HG03575 (cell line): ENCODE data around the gene SATL1.
"Not testable (repeated sequence)": the region's sequence is repeated elsewhere in the genome, so short reads cannot be mapped to it uniquely, and the experiment has no call there.

ENCODE experiments used
- ATAC-seq: cut with Tn5 transposase; IDR thresholded peaks from one replicate; pipeline ENCODE4 v1.9.1; 2021; ENCODE audit not compliant: unreplicated experiment, insufficient number of reproducible peaks, low FRiP score; ENCODE audit errors: extremely low read depth

Gene SATL1

GRCh38 chrX:85243761-85244449 lies at the start of gene SATL1, which contains the start of gene ZNF711:
Gene SATL1, minus strand, starts transcription at chrX:85243779. Its CDS starts 134,811 bp downstream, at chrX:85108968.
Gene ZNF711, plus strand, starts transcription at chrX:85243991. Its CDS starts 3,582 bp downstream, at chrX:85247573.
- no peak for ATAC-seq

- no peak for ATAC-seq
Measured at GRCh38 chrX:85288992-85289723, 45.6 kb upstream of the SATL1 start.

- ATAC-seq, result not testable (repeated sequence)
Measured at GRCh38 chrX:85285286-85285685, 41.7 kb upstream of the SATL1 start.

GRCh38 chrX:85244450-85245211 lies 1.1 kb upstream of the SATL1 start:
- no peak for ATAC-seq

- no peak for ATAC-seq
Measured at GRCh38 chrX:85243155-85243554, 424 bp downstream of the SATL1 start.

- no peak for ATAC-seq
Measured at GRCh38 chrX:85223359-85223758, 20.2 kb downstream of the SATL1 start.

GRCh38 chrX:85221361-85221760 lies 22.2 kb downstream of the SATL1 start:
- no peak for ATAC-seq

GRCh38 chrX:85215946-85216345 lies 27.6 kb downstream of the SATL1 start:
- ATAC-seq, result no peak

- ATAC-seq, result no peak
Measured at GRCh38 chrX:85213792-85214530, 29.6 kb downstream of the SATL1 start.

GRCh38 chrX:85203461-85203970 lies 40.1 kb downstream of the SATL1 start:
- ATAC-seq, result no peak

- ATAC-seq, result no peak
Measured at GRCh38 chrX:85196319-85196718, 47.3 kb downstream of the SATL1 start.

- ATAC-seq, result no peak
Measured at GRCh38 chrX:85159644-85160043, 83.9 kb downstream of the SATL1 start.

- ATAC-seq, result no peak
Measured at GRCh38 chrX:85140964-85141363, 102.6 kb downstream of the SATL1 start.

GRCh38 chrX:85139422-85139821 lies 104.2 kb downstream of the SATL1 start:
- no peak for ATAC-seq

- ATAC-seq, result no peak
Measured at GRCh38 chrX:85136409-85136808, 107.2 kb downstream of the SATL1 start.

- ATAC-seq, result no peak
Measured at GRCh38 chrX:85115252-85115651, 128.3 kb downstream of the SATL1 start.

- ATAC-seq, result no peak
Measured at GRCh38 chrX:85114776-85115175, 128.8 kb downstream of the SATL1 start.

GRCh38 chrX:85114171-85114570 lies 129.4 kb downstream of the SATL1 start:
- no peak for ATAC-seq

- ATAC-seq, result no peak
Measured at GRCh38 chrX:85113746-85114145, 129.8 kb downstream of the SATL1 start.
